Trophoblast cell (in vitro differentiated cells and primary cell): Measurements from ENCODE around the gene FXYD5.

Experiments used
- DNase-seq, 2 donors: peaks; one replicate each; pipeline ENCODE4 v3.0.0-alpha.2; 2016
- H2AFZ ChIP-seq: 2 replicates; pipeline ENCODE4 v1.6.1; 2013; ENCODE audit warnings: low read length, moderate library complexity, mild to moderate bottlenecking; ENCODE audit not compliant: insufficient read depth, poor library complexity
- H2AK5ac ChIP-seq: 2 replicates; pipeline ENCODE4 v1.6.1; 2013; ENCODE audit warnings: mild to moderate bottlenecking, low read length
- H2BK120ac ChIP-seq: 2 replicates; pipeline ENCODE4 v1.6.1; 2013; ENCODE audit warnings: low read length, mild to moderate bottlenecking, moderate library complexity; ENCODE audit not compliant: insufficient read depth, poor library complexity
- H2BK12ac ChIP-seq: 2 replicates; pipeline ENCODE4 v1.6.1; 2013; ENCODE audit warnings: mild to moderate bottlenecking, low read length, moderate library complexity
- H2BK5ac ChIP-seq: 2 replicates; pipeline ENCODE4 v1.6.1; 2013; ENCODE audit warnings: low read length, low read depth, moderate library complexity, mild to moderate bottlenecking; ENCODE audit not compliant: poor library complexity
- H3K14ac ChIP-seq: 2 replicates; pipeline ENCODE4 v1.6.1; 2013; ENCODE audit warnings: mild to moderate bottlenecking, low read length
- H3K18ac ChIP-seq: 2 replicates; pipeline ENCODE4 v1.6.1; 2013; ENCODE audit warnings: mild to moderate bottlenecking, low read length
- H3K23ac ChIP-seq: 2 replicates; pipeline ENCODE4 v1.6.1; 2013; ENCODE audit warnings: low read length
- H3K27ac ChIP-seq: 2 replicates; pipeline ENCODE4 v1.5.1; 2013; ENCODE audit warnings: low read depth, mild to moderate bottlenecking, inconsistent platforms, low read length, moderate library complexity
- H3K27me3 ChIP-seq: 2 replicates; pipeline ENCODE4 v1.6.1; 2013; ENCODE audit warnings: inconsistent platforms, mild to moderate bottlenecking, low read length, moderate library complexity; ENCODE audit not compliant: insufficient read depth
- H3K36me3 ChIP-seq, 2 experiments: 1 replicate in 1 of 2; 2 replicates in 1 of 2; pipeline ENCODE4 v1.6.1; 2013; ENCODE audit warnings: low read length in 2 of 2, mild to moderate bottlenecking in 2 of 2, moderate library complexity in 1 of 2; ENCODE audit not compliant: insufficient read depth in 2 of 2, control insufficient read depth in 1 of 2
- H3K4ac ChIP-seq: 2 replicates; pipeline ENCODE4 v1.6.1; 2013; ENCODE audit warnings: low read depth, mild to moderate bottlenecking, low read length, moderate library complexity
- H3K4me1 ChIP-seq, 2 experiments: 1 replicate in 1 of 2; 2 replicates in 1 of 2; pipeline ENCODE4 v1.6.1; 2013; ENCODE audit warnings: low read length in 2 of 2, mild to moderate bottlenecking in 2 of 2, moderate library complexity in 1 of 2; ENCODE audit not compliant: insufficient read depth in 2 of 2, control insufficient read depth in 1 of 2
- H3K4me2 ChIP-seq: 2 replicates; pipeline ENCODE4 v1.6.1; 2013; ENCODE audit warnings: inconsistent platforms, mild to moderate bottlenecking, low read length, moderate library complexity
- H3K4me3 ChIP-seq: 2 replicates; pipeline ENCODE4 v1.5.1; 2013; ENCODE audit warnings: mild to moderate bottlenecking, low read depth, low read length, inconsistent platforms
- H3K79me1 ChIP-seq: one replicate; pipeline ENCODE4 v1.6.1; 2013; ENCODE audit warnings: low read length
- H3K79me2 ChIP-seq: 2 replicates; pipeline ENCODE4 v1.6.1; 2013; ENCODE audit warnings: low read length, mild to moderate bottlenecking; ENCODE audit not compliant: control insufficient read depth, insufficient read depth, poor library complexity
- H3K9ac ChIP-seq: 2 replicates; pipeline ENCODE4 v1.6.1; 2013; ENCODE audit warnings: mild to moderate bottlenecking, low read length
- H3K9me3 ChIP-seq: 2 replicates; pipeline ENCODE4 v1.6.1; 2013; ENCODE audit warnings: low read depth, mild to moderate bottlenecking, control low read depth, inconsistent platforms, low read length; ENCODE audit not compliant: insufficient read depth
- H4K12ac ChIP-seq: 2 replicates; pipeline ENCODE4 v1.6.1; 2013; ENCODE audit warnings: low read depth, mild to moderate bottlenecking, low read length, moderate library complexity
- H4K8ac ChIP-seq: 2 replicates; pipeline ENCODE4 v1.6.1; 2013; ENCODE audit warnings: low read depth, mild to moderate bottlenecking, low read length, moderate library complexity
- H4K91ac ChIP-seq: one replicate; pipeline ENCODE4 v1.6.1; 2013; ENCODE audit warnings: low read depth, mild to moderate bottlenecking, low read length, moderate library complexity
- WGBS: extraction: QIAGEN DNeasy Blood & Tissue Kit; methylation state at CpG from one replicate; pipeline ENCODE4 v1.1.7; 2013; ENCODE audit warnings: missing lambda C conversion rate; ENCODE audit not compliant: insufficient read length, insufficient coverage; ENCODE audit errors: extremely low coverage; 5-methylcytosine and 5-hydroxymethylcytosine counted together

The FXYD5 gene

DNA sequence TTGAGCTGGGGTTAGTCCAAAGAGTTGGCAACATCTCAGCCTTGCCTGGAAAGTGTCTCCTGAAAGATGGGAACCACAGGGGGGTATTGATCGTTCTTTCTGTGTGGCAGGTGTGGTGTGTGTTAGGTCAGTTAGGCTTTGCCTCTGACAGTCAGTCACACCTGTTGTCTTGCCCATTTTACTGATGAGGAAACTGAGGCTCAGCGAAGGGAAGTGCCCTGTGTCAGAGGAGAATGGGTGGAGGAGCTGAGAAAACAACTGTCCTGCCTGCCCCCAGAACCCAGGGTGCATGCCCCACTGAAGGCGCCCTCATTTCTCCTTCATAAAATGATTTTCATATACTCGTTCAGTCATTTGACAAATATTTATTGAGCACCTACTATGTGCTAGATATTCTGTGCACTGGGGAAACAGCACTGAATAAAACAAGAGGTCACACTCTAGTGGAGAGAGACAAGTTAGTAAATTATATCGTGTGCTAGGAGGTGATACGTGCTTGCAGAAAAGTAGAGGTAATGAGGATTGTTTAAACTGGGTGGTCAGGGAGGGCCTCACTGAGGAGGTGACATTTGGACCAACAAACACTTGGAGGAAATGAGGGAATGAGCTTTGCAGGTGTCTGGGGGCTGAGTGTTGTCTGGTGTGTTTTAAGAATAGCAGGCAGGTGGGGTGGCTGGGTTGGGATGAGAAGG lies 1.6 kb downstream of the FXYD5 start:
- Histone ChIP-seq H2BK120ac (no peak overlapping the region), H3K4ac (no peak overlapping the region), H2BK5ac (no peak overlapping the region), H3K79me2 (peaks cover 3% of the 10 kb centered on the region), H3K4me1 (peaks cover 9 to 19% of the 10 kb centered on the region in 2 experiments), H3K14ac (no peak overlapping the region), H3K4me3 (no peak overlapping the region), H3K4me2 (peak overlapping the region; percentile 96), H3K79me1 (peaks cover 12% of the 10 kb centered on the region), H4K8ac (no peak overlapping the region), H3K9me3 (no peaks in the 10 kb centered on the region), H2BK12ac (no peak overlapping the region), H3K9ac (no peak overlapping the region), H3K23ac (no peak overlapping the region), H4K91ac (no peak overlapping the region), H2AFZ (no peak overlapping the region), H4K12ac (no peak overlapping the region), H3K36me3 (peaks cover 3 to 16% of the 10 kb centered on the region in 2 experiments), H2AK5ac (no peak overlapping the region), H3K18ac (no peak overlapping the region), H3K27ac (no peak overlapping the region), H3K27me3 (no peaks in the 10 kb centered on the region)
- no CpG with 5 or more reads among the region's 6 CpGs for WGBS
- no peak for DNase-seq

DNA sequence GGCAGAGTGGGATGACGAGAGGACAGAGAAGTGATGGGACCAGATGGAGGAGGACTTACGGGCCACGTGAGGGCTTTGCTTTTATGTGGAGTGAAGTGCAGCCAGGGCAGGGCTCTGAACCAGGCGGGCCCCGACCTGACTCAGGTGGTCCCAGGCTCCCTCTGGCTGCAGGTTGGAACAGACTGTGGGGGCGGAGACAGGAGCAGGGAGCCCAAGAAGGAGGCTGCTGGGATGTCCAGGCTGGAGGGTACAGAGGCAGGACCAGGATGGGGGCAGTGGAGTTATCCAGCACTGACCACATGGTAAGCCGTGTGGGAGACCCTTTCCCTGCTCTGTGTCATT lies 2.1 kb downstream of the FXYD5 start:
- H2AFZ ChIP-seq = no peak overlapping the region
- DNase-seq = no peak
- no peak overlapping the region for H4K91ac ChIP-seq
- H3K27me3 ChIP-seq = no peaks in the 10 kb centered on the region
- H3K18ac ChIP-seq = no peak overlapping the region
- no peak overlapping the region for H2BK120ac ChIP-seq
- H3K36me3 ChIP-seq = peaks cover 3 to 21% of the 10 kb centered on the region in 2 experiments
- no peak overlapping the region for H3K4me3 ChIP-seq
- H3K23ac ChIP-seq = no peak overlapping the region
- H3K4me1 ChIP-seq = peaks cover 9 to 22% of the 10 kb centered on the region in 2 experiments
- no peak overlapping the region for H3K4ac ChIP-seq
- peaks cover 3% of the 10 kb centered on the region for H3K79me2 ChIP-seq
- no peak overlapping the region for H3K27ac ChIP-seq
- H3K9me3 ChIP-seq = no peaks in the 10 kb centered on the region
- no peak overlapping the region for H2BK5ac ChIP-seq
- H4K8ac ChIP-seq = no peak overlapping the region
- H4K12ac ChIP-seq = no peak overlapping the region
- H3K9ac ChIP-seq = no peak overlapping the region
- no peak overlapping the region for H2BK12ac ChIP-seq
- no peak overlapping the region for H3K14ac ChIP-seq
- H3K4me2 ChIP-seq = no peak overlapping the region
- no peak overlapping the region for H2AK5ac ChIP-seq
- peaks cover 12% of the 10 kb centered on the region for H3K79me1 ChIP-seq
- no CpG with 5 or more reads among the region's 7 CpGs for WGBS

DNA sequence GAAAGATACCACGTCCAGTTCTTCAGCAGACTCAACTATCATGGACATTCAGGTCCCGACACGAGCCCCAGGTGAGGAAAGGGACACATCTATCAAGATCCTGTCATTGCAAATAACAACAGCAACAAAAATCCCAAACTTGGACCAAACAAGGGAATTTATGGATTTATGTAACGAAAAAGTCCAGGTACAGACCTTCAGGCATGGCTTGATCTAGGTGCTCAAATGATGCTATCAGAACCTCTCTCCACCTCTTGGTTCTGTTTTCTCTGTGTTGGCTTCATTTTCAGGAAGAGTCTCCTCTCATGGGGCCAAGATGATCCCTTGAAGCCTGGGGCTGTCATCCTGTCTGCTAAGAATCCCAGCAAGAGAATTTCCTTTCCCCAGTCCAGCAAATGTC lies 2.9 kb downstream of the FXYD5 start:
- Histone ChIP-seq H3K27me3 (no peaks in the 10 kb centered on the region), H4K91ac (no peak overlapping the region), H2BK12ac (no peak overlapping the region), H3K79me2 (peaks cover 3% of the 10 kb centered on the region), H4K12ac (no peak overlapping the region), H3K4me1 (peaks cover 9 to 28% of the 10 kb centered on the region in 2 experiments), H3K27ac (no peak overlapping the region), H3K4me2 (no peak overlapping the region), H3K23ac (no peak overlapping the region), H3K36me3 (peaks cover 5 to 22% of the 10 kb centered on the region in 2 experiments), H2AK5ac (no peak overlapping the region), H3K4me3 (no peak overlapping the region), H2AFZ (no peak overlapping the region), H3K9me3 (no peaks in the 10 kb centered on the region), H2BK5ac (no peak overlapping the region), H3K9ac (no peak overlapping the region), H3K18ac (no peak overlapping the region), H4K8ac (no peak overlapping the region), H3K79me1 (peaks cover 16% of the 10 kb centered on the region), H2BK120ac (no peak overlapping the region), H3K14ac (no peak overlapping the region), H3K4ac (no peak overlapping the region)
- no CpG with 5 or more reads among the region's 4 CpGs for WGBS
- DNase-seq = no peak

DNA sequence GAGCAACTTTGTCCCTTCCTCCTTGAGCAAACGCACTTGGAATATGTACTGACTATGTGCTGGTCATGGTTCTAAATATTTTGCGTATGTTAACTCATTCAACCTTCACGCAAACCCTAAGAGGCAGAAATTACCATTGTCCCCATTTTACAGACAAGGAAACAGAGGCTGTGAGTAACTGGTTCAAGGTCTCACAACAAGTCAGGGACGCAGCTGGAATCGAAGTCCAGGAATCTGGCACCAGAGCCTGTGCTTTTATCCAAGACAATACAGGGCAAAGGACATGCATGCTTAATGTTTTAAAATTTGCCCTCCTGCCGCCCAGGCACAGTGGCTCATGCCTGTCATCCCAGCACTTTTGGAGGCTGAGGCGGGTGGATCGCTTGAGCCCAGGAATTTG lies 5.1 kb downstream of the FXYD5 start:
- Histone ChIP-seq H3K18ac (no peak overlapping the region), H3K9ac (no peak overlapping the region), H3K27ac (no peak overlapping the region)

More for the DNA sequence above, 5.1 kb downstream of the FXYD5 start:
- Histone ChIP-seq H2BK12ac (no peak overlapping the region), H3K79me2 (peaks cover 3% of the 10 kb centered on the region), H4K12ac (no peak overlapping the region), H2AFZ (no peak overlapping the region), H2BK5ac (no peak overlapping the region), H3K4me1 (peaks cover 12 to 27% of the 10 kb centered on the region in 2 experiments), H3K36me3 (peaks cover 12 to 31% of the 10 kb centered on the region in 2 experiments), H2BK120ac (no peak overlapping the region), H3K79me1 (peaks cover 22% of the 10 kb centered on the region), H3K14ac (no peak overlapping the region), H4K8ac (no peak overlapping the region), H3K4ac (no peak overlapping the region), H2AK5ac (no peak overlapping the region), H3K23ac (no peak overlapping the region), H4K91ac (no peak overlapping the region), H3K27me3 (no peaks in the 10 kb centered on the region), H3K4me3 (no peak overlapping the region), H3K4me2 (no peak overlapping the region), H3K9me3 (peaks cover 8% of the 10 kb centered on the region)
- DNase-seq = no peak
- no CpG with 5 or more reads among the region's 8 CpGs for WGBS
